ENCODE measurements around the gene HNRNPA3.
"Not testable (repeated sequence)": the region's sequence is repeated elsewhere in the genome, so short reads cannot be mapped to it uniquely, and the experiment has no call there.

The HNRNPA3 gene

GRCh38 chr2:177235855-177236437, 23.4 kb downstream of the HNRNPA3 start:
- DNase-seq, result no peak

- no peak for DNase-seq
Measured at GRCh38 chr2:177237932-177238331, 25.3 kb downstream of the HNRNPA3 start.

- DNase-seq, result no peak
Measured at GRCh38 chr2:177239053-177239452, 26.5 kb downstream of the HNRNPA3 start.

GRCh38 chr2:177239932-177240630, 27.5 kb downstream of the HNRNPA3 start:
- no peak for DNase-seq

GRCh38 chr2:177241711-177242120, 29.1 kb downstream of the HNRNPA3 start:
- no peak for DNase-seq

GRCh38 chr2:177242121-177242987, 29.8 kb downstream of the HNRNPA3 start:
- no peak for DNase-seq

GRCh38 chr2:177243073-177243472, 30.5 kb downstream of the HNRNPA3 start:
- no peak for DNase-seq

GRCh38 chr2:177243476-177243875, 30.9 kb downstream of the HNRNPA3 start:
- DNase-seq, result no peak

- DNase-seq, result no peak
Measured at GRCh38 chr2:177244244-177244771, 31.7 kb downstream of the HNRNPA3 start.

GRCh38 chr2:177245010-177245422, 32.4 kb downstream of the HNRNPA3 start:
- no peak for DNase-seq

GRCh38 chr2:177246000-177246399, 33.4 kb downstream of the HNRNPA3 start:
- DNase-seq, result no peak

GRCh38 chr2:177246523-177247030, 34.0 kb downstream of the HNRNPA3 start:
- not testable (repeated sequence) for DNase-seq

- no peak for DNase-seq
Measured at GRCh38 chr2:177247693-177248262, 35.2 kb downstream of the HNRNPA3 start.

- DNase-seq, result no peak
Measured at GRCh38 chr2:177249038-177249437, 36.4 kb downstream of the HNRNPA3 start.

- no peak for DNase-seq
Measured at GRCh38 chr2:177250461-177250860, 37.9 kb downstream of the HNRNPA3 start.

GRCh38 chr2:177251165-177251542, 38.6 kb downstream of the HNRNPA3 start:
- DNase-seq, result no peak

GRCh38 chr2:177252808-177253531, 40.4 kb downstream of the HNRNPA3 start:
- DNase-seq, result no peak

- no peak for DNase-seq
Measured at GRCh38 chr2:177253704-177254103, 41.1 kb downstream of the HNRNPA3 start.

- no peak for DNase-seq
Measured at GRCh38 chr2:177254433-177255226, 42.0 kb downstream of the HNRNPA3 start.

- DNase-seq, result no peak
Measured at GRCh38 chr2:177255227-177255601, 42.6 kb downstream of the HNRNPA3 start.

GRCh38 chr2:177256026-177256425, 43.4 kb downstream of the HNRNPA3 start:
- no peak for DNase-seq

Data from T-helper 9 cell (primary cell).